T-helper 1 cell treated with Interleukin-12 subunit alpha and Interleukin-12 subunit beta and Interleukin-4 antibody, amounts not matched to agents 30 ng/mL and 1 ng/mL, for 36 hours (primary cell): Measurements from ENCODE around the gene PROCA1. TPM values are rescaled to one million over a fixed set of nuclear protein-coding genes. Genes with fewer than 3 reads are reported as not detected.
"Not testable (repeated sequence)": the region's sequence is repeated elsewhere in the genome, so short reads cannot be mapped to it uniquely, and the experiment has no call there.

ENCODE experiments used
- intact Hi-C: fragments of 100-400 bp; cut with micrococcal nuclease; formaldehyde crosslinking; loops from one replicate; pipeline ENCODE4 v1.15.1; 2024
- total RNA-seq: library from RNA; stranded (reverse); gene quantifications from 2 replicates; pipeline ENCODE4 v1.2.3, GENCODE V29; 2022

The PROCA1 gene
- total RNA-seq, 1 donor from 2014 or later: 7.1 TPM

DNA sequence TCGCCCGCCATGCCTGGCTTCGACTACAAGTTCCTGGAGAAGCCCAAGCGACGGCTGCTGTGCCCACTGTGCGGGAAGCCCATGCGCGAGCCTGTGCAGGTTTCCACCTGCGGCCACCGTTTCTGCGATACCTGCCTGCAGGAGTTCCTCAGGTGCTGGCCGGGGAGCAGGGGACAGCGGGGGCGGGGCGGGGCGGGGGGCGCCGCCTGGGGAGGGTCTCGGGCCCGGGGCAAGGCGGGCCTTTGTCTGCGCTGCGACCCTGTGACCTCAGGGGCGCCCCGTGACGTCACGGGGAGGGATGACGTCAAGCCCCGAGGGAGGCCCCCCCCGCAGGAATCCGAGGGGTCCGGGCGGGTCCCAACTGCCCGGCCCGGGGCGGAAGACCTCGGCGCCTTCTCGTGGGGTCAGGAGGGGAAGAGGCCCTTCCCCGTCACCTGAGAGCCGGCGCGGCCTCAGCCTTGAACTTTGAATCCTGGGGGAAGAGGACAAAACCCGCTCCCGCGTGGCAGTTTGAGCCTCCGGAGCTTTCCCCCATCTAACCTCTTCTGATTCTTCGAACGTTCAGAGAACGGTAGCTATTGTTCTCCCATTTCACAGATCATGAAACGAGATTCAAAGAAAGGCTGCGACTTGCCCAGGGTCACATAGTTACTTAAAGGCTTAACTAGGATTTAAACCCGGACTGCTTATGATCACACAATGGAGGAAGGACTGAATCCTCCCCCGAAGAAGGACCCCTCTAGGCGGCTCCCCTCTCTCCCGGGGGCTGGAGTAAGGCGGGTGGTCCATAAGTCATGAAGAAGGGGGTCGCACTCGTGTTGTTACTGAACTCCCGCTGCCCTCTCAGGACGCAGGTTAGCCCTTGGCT is 32.6 kb upstream of the PROCA1 start:
- intact Hi-C loops: loop anchor here (1.0 to 5.0 kb wide), 3 partner anchors 16 to 208 kb away; partner anchors contain the start of genes NEK8 and PHF12

DNA sequence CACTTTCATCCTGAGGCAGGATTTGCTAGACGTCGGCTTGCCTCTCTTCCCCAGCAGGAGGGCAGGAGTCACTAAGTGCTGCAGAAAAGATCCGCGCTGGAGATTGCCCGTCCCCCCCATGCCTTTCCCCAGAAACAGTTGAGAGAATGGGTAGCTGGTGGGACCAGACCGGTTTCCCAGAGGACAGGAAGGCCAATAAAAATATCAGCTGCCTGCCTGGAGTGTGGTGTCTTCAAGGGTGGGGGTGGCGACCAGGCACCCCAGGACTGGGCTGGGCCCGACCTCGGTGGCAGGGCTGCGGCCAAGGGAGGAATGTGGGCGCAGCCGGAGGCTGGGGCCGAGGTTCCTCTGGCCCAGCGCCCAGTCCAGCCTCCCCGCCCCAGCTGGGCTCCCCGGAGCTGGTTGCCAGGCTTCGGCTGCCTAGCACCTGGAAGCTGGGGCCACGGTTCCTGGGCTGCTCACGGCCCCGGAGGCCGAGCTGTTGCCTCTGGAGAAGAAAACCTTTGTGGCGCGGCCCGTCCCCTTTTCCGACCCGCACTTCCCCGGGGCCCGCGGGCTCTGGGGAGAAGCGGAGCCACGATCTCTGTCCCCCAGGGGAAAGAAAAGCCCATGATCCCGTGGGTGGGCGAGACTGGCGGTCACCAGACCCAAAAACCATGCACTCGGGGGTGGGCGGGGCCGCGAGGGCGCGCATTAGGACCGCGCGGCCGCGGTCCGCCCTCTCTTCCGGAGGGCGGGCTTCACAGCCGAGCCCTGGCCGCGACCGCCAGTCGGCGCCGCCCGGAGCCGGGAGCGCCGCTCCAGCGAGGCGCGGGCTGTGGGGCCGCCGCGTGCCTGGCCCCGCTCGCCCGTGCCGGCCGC is 31.8 kb upstream of the PROCA1 start, which contains the start of gene TRAF4:
TRAF4 (plus strand) TSS at position 769 of the 861 bp plus-strand sequence. CDS start 102 bp downstream, outside the sequence.
- intact Hi-C loops: loop anchor here (1.0 to 5.0 kb wide), 3 partner anchors 15 to 209 kb away; partner anchors contain the start of genes NEK8 and PHF12

DNA sequence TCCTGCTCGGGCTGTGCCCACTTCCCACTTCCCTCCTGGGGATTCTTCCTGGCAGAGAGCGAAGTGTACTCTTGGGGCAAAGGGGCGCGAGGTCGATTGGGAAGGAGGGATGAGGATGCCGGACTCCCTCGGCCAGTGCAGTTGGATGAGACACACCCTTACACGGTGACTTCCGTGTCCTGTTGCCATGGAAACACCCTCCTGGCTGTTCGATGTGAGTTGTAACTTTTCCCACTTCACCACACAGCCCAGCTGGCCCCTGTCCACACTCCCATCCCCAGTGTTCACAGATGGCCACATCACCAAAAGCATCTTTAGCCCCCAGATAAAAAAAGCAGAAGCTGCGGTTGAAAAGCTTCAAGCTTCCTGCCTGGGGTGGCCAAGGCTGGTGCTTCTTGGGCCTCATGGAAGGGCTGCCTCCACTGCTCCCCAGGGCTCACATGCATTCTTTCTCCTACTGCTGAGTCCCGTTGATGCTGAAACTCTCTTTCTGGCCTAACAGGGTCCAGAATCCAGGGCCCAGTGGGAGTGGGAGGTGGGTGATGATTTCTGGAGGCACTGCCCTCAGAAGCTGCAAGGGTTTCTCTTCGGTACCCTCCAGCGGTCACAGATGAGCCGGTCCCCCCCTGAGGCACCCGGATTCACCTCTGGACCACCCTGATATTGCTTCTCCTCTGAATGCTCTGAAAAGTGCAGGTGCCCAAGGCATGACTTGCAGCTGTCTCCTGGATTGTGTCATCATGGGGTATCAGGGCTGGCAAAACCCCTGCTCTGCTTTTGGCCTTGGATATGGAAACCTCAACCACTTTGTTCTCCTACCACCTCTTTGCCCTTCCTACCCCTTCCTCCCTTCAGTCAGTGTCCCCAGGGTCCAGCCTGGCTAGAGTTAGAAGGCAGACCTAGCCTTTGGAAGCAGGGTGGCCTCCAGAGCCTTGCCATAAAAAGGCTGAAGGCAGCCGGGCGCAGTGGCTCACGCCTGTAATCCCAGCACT is 30.0 kb upstream of the PROCA1 start:
- intact Hi-C loops: loop anchor here (5.0 kb wide), 1 partner anchor 211 kb away; the partner anchor contains the start of gene PHF12

DNA sequence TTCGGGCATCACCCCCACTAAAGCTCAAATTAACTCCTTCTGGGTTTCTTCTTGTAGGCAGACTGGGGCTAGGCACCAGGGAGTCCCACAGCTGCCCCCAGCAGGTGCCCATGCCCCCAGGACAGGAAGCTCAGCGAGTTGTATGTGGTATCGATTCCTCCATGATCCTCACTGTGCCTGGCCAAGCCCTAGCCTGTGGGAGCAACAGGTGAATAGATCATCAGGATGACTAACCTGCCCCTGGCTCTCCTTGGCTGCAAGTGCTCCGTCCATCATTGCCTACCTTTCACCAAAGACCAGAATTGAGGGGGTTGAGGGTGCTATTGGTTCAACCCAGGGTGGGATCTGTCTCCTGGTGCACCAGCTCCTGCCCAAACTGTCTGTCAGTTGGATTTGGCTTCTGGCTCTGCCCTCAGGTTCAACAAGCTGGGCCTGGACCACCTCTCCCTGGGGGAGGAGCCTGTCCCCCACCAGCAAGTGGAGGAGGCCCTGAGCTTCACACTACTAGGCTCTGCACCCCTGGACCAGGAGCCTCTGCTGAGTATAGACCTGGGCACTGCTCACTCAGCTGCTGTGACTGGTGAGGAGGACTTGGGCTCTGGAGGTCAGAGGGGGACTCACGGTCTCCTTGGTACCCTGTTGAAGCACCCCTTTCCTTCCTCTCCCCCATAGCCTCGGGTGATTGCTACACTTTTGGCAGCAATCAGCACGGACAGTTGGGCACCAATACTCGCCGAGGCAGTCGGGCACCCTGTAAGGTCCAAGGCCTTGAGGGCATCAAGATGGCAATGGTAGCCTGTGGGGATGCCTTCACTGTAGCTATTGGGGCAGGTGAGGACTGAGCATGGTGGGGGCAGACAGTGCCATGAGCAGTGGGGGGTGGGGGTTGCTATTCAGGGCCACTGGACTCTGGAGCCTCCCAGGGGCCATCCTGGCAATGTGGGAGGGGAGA is 29.0 kb upstream of the PROCA1 start:
- intact Hi-C loops: loop anchor here (5.0 kb wide), 1 partner anchor 212 kb away; the partner anchor contains the start of gene PHF12

DNA sequence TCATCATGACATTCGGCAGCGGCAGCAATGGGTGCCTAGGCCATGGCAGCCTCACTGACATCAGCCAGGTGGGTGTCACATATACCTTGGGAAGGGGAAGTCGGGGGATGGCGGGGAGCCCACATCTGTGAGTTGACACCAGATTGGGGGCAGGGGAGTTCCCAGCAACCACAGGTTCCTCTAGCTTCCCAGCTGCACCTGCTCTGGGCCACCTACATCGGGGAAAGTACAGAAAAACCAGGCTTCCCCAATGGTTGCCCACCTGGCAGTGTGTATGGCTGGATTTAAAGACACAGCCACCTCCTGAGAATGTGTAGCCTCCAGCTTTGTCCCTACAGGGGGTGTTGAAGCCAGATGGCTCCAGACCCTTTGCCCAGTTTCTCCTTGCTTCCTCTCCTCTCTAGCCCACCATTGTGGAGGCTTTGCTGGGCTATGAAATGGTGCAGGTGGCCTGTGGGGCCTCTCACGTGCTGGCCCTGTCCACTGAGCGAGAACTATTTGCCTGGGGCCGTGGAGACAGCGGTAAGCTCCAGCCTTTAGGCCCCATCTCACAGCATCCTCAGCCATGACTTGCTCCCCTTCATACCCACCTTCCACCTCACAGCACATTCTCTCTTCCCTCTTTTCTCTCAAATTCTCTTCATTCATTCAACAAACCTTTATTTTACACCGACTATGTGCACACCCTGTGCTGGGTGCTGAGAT is 27.1 kb upstream of the PROCA1 start:
- intact Hi-C loops: no loop called here

DNA sequence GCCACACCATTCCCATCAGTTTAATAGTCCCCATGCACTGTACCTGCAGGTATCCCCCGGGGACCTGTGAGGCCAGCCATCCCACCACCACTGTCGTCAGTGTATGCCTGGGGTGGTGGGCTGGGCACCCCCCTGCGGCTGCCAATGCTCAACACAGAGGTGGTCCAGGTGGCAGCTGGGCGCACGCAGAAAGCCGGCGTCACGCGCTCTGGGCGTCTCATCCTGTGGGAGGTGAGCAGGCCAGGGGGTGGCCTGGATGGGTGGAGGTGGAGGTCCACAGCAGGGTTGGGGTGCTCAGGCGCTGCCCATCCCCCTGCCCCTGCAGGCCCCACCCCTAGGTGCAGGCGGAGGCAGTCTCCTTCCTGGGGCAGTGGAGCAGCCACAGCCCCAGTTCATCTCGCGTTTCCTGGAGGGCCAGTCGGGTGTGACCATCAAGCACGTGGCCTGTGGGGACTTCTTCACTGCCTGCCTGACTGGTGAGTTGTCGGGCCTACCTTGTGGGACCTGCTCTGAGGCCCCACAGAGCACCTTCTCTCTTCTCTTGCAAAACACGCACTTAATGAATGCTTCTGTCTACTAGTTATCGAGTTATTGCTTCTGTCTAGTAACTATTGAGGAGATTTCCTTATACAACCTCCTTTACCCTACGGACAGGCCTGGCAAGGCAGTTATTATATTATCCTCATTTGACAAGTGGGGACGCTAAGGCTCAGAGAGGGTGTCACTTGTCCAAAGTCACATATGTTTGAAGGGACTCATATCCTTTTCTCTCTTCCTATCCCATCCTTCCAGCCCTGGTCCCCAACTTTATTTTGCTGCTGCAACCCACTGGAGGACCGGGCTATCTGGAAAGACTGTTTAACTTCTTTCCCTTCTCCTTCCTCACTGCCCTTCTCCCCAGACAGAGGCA is 26.3 kb upstream of the PROCA1 start:
- intact Hi-C loops: no loop called here

DNA sequence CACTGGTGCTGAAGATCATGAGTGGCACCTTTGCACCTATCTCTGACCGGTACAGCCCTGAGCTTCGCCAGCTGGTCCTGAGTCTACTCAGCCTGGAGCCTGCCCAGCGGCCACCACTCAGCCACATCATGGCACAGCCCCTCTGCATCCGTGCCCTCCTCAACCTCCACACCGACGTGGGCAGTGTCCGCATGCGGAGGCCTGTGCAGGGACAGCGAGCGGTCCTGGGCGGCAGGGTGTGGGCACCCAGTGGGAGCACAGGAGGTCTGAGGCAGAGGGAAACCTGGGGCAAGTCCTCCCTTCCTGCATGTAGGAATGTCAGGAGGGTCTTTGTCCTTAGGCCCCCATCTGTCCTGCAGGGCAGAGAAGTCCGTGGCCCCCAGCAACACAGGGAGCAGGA is 25.6 kb upstream of the PROCA1 start:
- intact Hi-C loops: no loop called here

DNA sequence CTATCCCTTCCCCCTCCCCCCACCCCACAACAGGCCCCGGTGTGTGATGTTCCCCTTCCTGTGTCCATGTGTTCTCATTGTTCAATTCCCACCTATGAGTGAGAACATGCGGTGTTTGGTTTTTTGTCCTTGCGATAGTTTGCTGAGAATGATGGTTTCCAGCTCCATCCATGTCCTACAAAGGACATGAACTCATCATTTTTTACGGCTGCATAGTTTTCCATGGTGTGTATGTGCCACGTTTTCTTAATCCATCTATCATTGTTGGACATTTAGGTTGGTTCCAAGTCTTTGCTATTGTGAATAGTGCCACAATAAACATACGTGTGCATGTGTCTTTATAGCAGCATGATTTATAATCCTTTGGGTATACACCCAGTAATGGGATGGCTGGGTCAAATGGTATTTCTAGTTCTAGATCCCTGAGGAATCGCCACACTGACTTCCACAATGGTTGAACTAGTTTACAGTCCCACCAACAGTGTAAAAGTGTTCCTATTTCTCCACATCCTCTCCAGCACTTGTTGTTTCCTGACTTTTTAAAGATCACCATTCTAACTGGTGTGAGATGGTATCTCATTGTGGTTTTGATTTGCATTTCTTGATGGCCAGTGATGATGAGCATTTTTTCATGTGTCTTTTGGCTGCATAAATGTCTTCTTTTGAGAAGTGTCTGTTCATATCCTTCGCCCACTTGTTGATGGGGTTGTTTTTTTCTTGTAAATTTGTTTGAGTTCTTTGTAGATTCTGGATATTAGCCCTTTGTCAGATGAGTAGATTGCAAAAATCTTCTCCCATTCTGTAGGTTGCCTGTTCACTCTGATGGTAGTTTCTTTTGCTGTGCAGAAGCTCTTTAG is 24.5 kb upstream of the PROCA1 start:
- intact Hi-C loops: not testable (repeated sequence)

DNA sequence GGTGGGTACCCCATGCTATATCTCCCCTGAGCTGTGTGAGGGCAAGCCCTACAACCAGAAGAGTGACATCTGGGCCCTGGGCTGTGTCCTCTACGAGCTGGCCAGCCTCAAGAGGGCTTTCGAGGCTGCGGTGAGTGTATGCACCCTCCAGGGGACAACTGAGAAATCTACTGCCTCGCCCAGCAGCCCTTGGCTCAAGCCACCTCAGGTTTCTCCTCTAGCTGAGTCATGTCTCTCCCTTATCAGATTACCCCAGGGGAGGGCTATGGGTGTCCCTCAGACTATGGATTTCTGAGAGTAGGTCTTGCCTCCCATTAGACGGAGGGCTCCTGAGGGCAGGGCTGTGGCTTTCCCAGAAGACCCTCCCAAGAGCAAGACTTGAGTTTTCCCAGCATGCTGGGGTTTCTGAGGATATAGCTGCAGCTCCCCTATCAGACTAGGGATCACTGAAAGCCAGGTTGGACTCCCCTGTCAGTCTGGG is 23.6 kb upstream of the PROCA1 start:
- intact Hi-C loops: no loop called here

DNA sequence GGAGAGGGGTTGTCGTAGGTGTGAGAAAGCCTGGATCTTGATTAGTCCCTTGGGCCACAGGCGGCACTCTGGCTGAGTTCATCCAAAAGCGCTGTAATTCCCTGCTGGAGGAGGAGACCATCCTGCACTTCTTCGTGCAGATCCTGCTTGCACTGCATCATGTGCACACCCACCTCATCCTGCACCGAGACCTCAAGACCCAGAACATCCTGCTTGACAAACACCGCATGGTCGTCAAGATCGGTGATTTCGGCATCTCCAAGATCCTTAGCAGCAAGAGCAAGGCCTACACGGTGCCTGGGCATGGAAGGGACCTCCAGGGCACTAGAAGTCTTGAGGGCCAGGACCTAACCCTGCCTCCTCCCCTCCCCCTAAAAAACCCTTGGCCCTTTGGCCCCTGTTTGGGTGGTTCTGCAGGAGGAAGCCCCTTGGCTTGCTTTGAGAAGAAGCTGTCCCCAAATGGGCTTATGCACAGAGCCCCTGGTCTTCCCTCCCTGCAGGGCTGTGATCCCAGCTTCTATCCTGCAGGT is 23.1 kb upstream of the PROCA1 start:
- intact Hi-C loops: no loop called here

DNA sequence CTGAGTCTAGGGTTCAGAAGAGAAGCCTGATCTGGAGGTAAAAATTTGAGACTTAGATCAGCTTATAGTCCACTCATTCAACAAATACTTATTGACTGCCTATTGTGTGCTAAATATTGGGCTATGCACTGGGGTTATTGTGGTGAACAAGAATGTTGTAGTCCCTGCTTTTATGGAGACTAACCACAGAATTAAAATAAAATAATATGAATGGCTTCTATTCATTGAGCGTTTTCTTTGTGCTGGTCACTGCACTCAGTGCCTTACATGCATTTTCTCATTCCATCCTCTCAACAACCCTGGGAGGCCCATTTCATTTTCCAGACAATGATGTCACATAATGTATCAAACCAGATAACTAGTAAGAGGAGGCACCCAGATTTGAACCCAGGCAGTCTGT is 21.7 kb upstream of the PROCA1 start:
- intact Hi-C loops: no loop called here

DNA sequence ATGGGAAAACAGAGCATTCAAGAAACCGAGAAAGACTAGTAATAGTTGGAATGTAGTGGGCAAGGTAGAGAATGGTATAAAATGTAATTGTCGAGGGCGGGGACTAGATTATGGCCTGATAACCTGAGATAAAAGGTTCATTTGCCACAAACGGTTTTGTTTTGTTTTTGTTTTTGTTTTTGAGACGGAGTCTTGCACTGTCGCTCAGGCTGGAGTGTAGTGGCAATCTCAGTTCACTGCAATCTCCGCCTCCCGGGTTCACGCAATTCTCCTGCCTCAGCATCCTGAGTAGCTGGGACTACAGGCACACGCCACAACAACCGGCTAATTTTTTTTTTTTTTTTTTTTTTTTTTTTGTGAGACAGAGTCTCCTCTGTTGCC is 18.3 kb upstream of the PROCA1 start:
- intact Hi-C loops: loop anchor here (2.0 to 5.0 kb wide), 2 partner anchors 419 to 837 kb away; partner anchors contain the start of genes ABHD15 and TP53I13

DNA sequence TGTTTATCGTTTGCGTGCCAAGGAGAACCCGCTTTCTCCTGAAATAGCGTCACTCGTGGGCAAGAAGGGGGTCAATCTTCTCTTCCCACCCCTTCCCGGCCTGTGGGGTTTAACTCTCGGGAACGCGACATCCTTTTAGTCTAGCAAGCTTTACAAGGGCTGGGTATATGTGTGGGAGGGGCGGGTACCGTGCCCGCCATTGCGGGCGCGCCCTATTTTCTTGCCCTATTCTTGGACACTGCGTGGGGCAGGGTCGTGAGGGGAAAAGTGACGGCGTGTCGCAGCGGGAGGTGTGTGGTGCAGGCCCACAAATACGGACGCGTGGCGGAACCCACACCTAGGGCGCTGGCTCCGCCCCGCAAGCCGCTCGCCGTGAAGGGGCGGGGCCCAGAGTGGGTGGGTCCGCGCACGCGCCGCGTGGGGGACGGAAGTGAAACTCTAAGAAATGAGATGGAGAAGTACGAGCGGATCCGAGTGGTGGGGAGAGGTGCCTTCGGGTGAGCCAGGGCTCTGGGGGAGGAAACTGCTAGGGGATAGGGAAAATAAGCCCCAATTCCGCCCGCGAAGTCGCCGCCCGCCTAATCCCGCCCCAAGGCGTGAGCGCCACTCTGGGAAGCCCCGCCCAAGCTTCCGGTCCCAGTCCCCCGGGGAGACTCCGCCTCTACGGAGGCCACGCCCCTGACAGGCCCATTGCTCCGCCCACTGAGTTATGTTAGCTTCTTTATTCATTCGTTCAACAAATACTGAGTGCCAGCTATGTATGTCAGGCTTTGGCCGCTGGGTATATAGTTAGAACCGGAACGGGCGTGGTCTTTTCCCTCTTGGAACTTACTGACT is 16.9 kb upstream of the PROCA1 start, which contains the start of gene NEK8:
NEK8 (plus strand) TSS at position 425 of the 837 bp plus-strand sequence; CDS start at position 451, 26 bp downstream.
- intact Hi-C loops: loop anchor here (1.0 to 5.0 kb wide), 10 partner anchors 9 to 839 kb away; partner anchors contain the start of genes ABHD15, FAM222B, PROCA1 and RPL23A

DNA sequence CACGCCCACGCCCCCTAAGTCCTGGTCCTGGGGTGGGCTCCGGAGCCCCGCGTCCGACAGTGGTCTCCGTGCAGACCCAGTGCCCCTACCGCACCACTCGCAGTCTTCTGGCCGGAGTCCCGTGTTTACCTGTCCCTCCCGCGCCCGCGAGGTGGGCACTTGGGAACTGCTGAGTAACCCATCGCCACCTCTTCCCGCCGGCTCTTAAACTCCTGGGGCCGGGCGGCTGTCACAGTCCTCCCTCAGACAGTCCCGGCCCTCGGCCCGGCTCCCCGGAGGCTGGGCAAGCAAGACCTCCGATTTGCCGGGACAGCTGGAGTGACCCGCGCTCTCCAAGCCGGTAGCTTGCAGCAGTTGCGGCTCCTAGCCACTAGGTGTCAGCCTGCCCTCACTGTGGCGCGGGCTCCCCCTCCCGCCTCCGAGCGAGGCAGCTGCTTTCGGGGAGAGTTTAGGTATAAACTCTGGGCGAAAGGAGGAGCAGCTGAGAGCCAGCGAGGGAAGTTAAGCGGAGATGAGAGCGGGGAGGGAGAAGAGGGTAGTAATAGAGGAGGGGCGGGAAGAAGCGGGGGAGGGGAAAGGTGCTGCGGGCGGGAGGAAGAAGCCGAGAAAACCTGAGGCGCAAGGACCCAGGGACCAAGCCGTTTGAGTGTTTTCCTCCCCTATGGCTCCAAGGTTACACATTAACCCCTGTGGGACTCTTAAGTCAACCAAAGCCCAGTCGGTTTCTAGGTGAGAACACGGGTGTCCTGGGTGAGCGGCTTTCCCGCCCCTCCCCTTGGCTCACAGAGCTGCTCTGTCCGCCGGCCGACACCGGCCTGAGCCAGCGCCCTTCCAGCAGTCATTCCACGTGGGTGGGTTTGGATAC is 15.2 kb upstream of the PROCA1 start:
- intact Hi-C loops: loop anchor here (1.0 to 5.0 kb wide), 6 partner anchors 23 to 840 kb away; partner anchors contain the start of genes ABHD15, DHRS13 and TP53I13
